Duodenal mucosa (tissue), 2 donors: ENCODE data around the gene WNT5B.

Experiments used
- H3K27ac ChIP-seq: one replicate; pipeline ENCODE4 v1.7.0; 2013; ENCODE audit warnings: low read depth, low read length
- H3K27me3 ChIP-seq, 2 donors: one replicate each; pipeline ENCODE4 v1.7.0; 2013; ENCODE audit warnings: low read length in 2 of 2, control low read depth in 1 of 2; ENCODE audit not compliant: insufficient read depth in 2 of 2, control insufficient read depth in 1 of 2
- H3K36me3 ChIP-seq, 2 donors: one replicate each; pipeline ENCODE4 v1.7.0; 2013; ENCODE audit warnings: low read length in 2 of 2, control low read depth in 1 of 2; ENCODE audit not compliant: insufficient read depth in 2 of 2, control insufficient read depth in 1 of 2
- H3K4me1 ChIP-seq, 2 donors: one replicate each; pipeline ENCODE4 v1.7.0; 2013; ENCODE audit warnings: low read length in 2 of 2, control low read depth in 1 of 2; ENCODE audit not compliant: insufficient read depth in 2 of 2, control insufficient read depth in 1 of 2
- H3K4me3 ChIP-seq, 2 donors: one replicate each; pipeline ENCODE4 v1.7.0; 2013; ENCODE audit warnings: low read length in 2 of 2, low read depth in 1 of 2
- H3K9ac ChIP-seq, 2 donors: one replicate each; pipeline ENCODE4 v1.7.0; 2013; ENCODE audit warnings: low read length in 2 of 2, low read depth in 1 of 2
- H3K9me3 ChIP-seq, 2 donors: one replicate each; pipeline ENCODE4 v1.7.0; 2013; ENCODE audit warnings: low read length in 2 of 2, control low read depth in 1 of 2; ENCODE audit not compliant: control insufficient read depth in 1 of 2

WNT5B gene

DNA sequence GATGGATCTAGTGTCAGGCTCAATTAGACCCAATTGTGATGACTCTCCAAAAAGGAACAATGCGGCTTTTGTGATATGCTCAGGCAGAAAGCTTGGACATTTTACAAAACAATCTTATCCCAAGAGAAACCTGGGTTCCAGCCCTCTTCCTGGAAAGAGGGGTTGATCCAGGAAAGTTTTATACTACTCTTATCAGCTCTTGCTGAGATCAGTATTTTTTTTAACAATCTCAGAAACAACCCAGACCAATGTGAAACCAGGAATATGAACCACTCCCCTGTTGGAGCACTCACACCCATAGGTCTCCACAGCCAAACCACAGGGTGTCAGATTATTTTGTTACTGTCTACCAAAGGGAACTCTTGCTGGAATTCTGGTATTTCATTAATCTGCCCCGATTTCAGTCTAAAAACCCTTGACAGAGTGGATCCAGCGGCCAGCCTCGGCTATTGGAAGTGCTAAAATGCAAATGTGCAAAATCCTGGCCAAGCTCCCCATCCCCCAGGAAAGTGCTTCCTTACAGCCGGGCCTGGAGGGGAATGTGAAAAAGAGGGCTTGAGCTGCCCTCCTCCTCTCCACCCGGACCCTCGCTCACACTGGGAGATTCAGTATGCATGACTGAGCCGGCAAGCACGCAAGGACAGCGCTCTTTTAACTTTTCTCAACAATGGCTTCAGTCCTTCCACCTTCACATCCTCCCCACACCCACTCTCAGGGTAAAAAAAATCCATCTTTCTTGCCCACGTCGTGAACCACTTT is 38.6 kb upstream of the WNT5B start:
- Histone ChIP-seq H3K27ac (no peak overlapping the region), H3K36me3 (peaks cover 0 to 8% of the 10 kb centered on the region in 2 donors), H3K9ac (peak overlapping the region in 1 of 2 donors; percentile 55), H3K4me1 (peaks cover 45 to 51% of the 10 kb centered on the region in 2 donors), H3K9me3 (no peaks in the 10 kb centered on the region), H3K27me3 (no peaks in the 10 kb centered on the region), H3K4me3 (peak overlapping the region; percentile 48 to 92)

DNA sequence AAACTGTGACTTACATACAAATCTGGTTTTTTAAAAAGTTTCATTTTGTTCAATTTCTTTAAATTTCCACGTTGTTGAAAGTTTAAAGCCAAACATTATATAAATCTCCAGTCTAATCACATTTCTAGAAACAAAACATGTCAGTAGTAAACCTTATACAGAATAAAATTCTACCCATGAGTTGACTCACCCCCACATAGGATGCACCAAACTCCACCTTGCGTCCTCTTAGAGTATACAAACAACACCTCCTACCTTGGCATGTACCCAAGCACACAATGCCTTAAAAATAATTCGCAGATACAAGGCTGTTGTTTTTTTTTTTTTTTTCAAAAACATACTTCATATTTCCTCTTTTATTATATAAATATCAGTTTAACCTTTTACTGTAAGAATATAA is 38.0 kb upstream of the WNT5B start:
- peaks cover 46 to 57% of the 10 kb centered on the region in 2 donors for H3K4me1 ChIP-seq
- peak overlapping the region; percentile 48 to 92 for H3K4me3 ChIP-seq

DNA sequence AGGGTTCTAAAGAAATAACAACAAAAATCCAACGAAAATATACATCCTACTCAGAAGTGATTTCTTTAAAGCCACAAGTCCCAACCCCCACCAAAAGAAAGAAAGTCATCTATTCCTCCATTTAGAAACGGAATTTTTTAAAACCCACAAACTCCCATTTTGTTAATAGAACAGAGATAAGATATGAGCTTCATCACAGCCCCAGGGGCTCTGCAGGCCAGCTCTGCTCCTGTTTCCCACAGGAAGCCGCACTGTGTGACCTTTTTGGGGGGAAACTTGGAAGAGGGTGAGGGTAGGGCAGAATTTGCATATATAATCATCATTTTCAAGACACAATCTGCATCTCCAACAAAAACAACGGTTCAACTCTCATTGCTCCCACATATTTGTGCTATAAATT is 37.5 kb upstream of the WNT5B start:
- peaks cover 51 to 61% of the 10 kb centered on the region in 2 donors for H3K4me1 ChIP-seq
- no peak overlapping the region for H3K9ac ChIP-seq
- no peak overlapping the region for H3K27ac ChIP-seq

More for the DNA sequence above, 38.0 kb upstream of the WNT5B start:
- Histone ChIP-seq H3K27me3 (no peaks in the 10 kb centered on the region), H3K9me3 (no peaks in the 10 kb centered on the region), H3K36me3 (peaks cover 0 to 8% of the 10 kb centered on the region in 2 donors), H3K9ac (peak overlapping the region in 1 of 2 donors; percentile 55), H3K27ac (no peak overlapping the region)

DNA sequence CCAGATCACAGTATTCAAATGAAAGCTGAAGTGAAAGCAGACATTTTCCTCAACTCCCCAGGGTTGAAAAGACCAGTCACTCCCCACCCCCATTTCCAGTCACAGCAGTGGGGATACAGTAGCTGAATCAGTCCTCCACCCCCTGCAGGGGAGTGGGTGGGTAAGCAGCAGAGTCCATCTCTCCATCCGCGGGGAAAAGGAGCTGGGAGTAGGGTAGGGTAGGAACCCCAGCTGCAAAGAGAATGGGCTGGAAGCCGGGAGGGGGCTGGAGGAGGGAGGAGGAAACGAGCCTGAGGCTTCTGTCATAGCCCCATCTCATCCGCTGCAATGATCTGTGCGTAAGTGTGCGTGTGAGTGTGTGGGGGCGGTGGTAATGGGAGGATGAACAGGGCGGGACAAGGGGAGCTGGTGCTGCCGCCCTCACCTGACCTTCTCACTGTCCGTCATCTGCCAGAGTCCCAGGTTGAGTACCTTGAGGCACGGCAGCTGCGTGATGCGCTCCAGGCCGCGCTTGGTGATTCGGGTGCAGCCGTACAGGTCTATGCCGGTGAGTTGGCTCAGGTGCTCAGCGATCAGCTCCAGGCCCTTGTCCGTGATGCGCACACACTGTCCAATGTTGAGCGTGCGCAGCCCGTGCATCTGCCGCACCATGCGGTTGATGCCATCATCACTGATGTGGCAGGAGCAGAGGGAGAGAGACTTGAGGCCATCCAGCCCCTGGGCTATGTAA is 36.4 kb upstream of the WNT5B start:
- Histone ChIP-seq H3K9ac (peak overlapping the region; percentile 67 to 91), H3K4me1 (peaks cover 54 to 57% of the 10 kb centered on the region in 2 donors), H3K36me3 (peaks cover 0 to 2% of the 10 kb centered on the region in 2 donors), H3K9me3 (no peaks in the 10 kb centered on the region), H3K27ac (no peak overlapping the region), H3K27me3 (no peaks in the 10 kb centered on the region), H3K4me3 (peak overlapping the region; percentile 81 to 92)

More for the DNA sequence above, 37.5 kb upstream of the WNT5B start:
- Histone ChIP-seq H3K36me3 (peaks cover 0 to 4% of the 10 kb centered on the region in 2 donors), H3K27me3 (no peaks in the 10 kb centered on the region), H3K4me3 (peak overlapping the region; percentile 64 to 92), H3K9me3 (no peaks in the 10 kb centered on the region)

DNA sequence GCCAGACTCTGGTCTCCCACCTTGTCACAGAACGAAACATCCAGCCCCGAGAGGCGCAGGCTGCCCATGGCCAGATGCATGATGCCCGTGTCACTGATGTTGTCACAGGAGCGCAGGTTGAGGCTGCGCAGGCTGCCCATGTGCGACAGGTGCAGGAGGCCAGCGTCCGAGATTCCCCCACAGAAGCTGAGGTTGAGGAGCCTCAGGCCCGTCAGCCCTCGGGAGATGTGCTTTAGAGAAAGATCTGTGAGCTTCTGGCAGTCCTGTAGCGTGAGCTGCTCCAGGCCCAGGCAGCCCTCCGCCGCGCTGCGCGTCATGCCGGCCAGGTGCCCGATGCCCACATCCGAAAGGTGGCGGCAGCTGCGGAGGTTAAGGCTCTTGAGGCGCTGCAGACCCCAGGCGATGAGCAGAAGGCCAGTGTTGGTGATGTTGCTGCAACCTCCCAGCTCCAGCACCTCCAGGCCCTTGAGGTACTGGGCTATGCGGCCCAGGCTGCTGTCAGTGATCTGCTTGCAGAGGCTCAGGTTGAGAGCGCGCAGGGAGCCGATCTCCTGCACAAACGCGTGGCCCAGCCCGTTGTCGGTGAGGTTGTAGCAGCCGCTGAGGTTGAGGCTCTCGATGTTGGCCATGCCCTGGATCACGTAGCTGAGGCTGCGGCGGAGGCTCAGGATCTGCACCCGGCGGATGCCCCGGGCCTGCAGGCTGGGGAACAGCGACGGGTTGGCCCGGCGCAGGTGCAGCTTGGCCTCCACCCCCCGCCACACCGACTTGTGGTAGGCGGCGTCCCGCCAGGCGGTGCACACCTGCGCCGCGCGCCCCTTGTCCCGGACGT is 35.6 kb upstream of the WNT5B start:
- H3K4me3 ChIP-seq: peak overlapping the region; percentile 81 to 92
- H3K36me3 ChIP-seq: peaks cover 0 to 2% of the 10 kb centered on the region in 2 donors
- H3K27me3 ChIP-seq: no peaks in the 10 kb centered on the region
- peaks cover 50 to 54% of the 10 kb centered on the region in 2 donors for H3K4me1 ChIP-seq
- peak overlapping the region; percentile 67 to 91 for H3K9ac ChIP-seq
- H3K27ac ChIP-seq: peak overlapping the region; percentile 60
- no peaks in the 10 kb centered on the region for H3K9me3 ChIP-seq

DNA sequence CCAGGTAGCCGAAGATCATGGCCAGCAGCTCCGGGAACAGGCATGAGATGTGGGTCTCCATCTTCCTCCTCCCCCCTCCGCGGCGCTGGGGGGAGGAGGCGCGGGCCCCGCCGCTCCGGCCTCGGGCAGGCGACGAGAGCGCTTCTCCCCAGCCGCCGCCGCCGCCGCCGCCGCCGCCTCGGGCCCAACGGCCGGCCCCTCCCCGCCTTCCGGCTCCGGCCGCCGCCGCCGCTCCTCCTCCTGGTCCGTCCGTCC is 35.1 kb upstream of the WNT5B start:
- H3K27me3 ChIP-seq: no peaks in the 10 kb centered on the region
- H3K4me3 ChIP-seq: peak overlapping the region; percentile 81 to 92
- peaks cover 45 to 51% of the 10 kb centered on the region in 2 donors for H3K4me1 ChIP-seq
- H3K9ac ChIP-seq: peak overlapping the region; percentile 67 to 91
- H3K27ac ChIP-seq: peak overlapping the region; percentile 60
- no peaks in the 10 kb centered on the region for H3K9me3 ChIP-seq
- no peaks in the 10 kb centered on the region for H3K36me3 ChIP-seq

DNA sequence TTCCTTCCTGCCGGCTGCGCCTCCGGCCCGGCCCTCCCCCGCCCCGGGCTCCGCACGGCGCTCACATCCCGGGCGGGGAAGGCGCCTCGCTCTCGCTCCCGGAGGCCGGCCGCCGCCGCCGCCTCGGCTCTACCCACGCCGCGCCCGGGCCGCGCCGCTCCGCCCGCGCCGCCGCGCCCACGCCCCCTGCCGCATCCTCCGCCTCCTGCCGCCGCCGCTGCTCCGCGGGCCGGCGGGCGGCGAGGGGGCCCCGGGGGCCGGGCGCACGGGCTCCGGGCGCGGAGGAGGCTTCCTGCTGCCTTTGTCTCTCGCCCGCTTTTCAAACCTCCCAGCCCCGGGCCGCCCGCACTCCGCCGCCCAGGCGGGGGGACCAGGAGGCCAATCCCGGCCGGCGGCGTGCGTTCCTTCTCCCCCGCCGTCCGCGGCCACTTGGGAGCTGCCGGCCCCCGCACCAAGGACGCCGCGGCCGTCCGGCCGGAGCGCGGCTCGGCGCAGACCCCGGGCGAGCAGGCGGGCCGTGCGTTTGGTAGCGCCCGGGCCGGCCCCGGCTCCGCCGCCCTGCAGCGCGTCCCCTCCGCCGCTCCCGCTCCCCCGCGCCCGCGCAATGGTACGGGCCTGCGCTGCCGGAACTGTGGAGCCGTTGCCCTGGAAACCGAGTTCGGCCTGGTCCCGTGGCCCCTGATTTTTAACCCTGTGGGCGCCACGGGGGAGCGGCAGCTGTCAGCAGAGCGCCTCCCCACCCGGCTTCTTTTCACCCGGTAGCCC is 34.6 kb upstream of the WNT5B start, which contains the start of gene FBXL14:
TSS of gene FBXL14 (minus strand) at position 321 of the 765 bp plus-strand sequence. CDS start 515 bp downstream, outside the sequence.
- no peaks in the 10 kb centered on the region for H3K27me3 ChIP-seq
- peak within 1 kb of the TSS; percentile 87 for H3K27ac ChIP-seq
- H3K4me1 ChIP-seq: peaks cover 45 to 51% of the 10 kb centered on the region in 2 donors

DNA sequence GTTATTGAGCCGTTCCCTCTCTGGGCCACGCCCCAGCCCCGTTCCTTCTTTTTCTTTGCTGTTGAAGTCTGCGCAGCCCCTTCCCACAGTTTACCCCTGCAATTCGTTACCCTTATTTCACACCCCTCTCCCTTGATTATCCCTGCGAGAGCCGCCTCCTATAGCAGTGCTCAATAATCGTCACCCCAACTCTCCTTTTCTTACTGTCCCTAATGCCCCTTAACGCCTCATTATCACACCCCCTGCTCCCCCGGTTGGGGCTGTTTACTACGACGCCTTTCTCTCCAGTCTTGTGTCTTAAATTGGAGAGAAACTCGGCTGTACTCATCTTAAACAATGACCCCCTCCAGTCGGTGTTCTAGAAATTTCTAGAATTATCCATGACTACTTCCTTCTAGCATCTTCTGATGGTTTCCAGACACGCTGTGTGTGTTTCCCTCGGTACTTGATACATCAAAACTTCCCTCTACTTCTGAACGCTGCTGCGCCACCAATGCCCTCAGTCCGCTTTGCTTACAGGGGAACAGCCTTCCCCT is 33.9 kb upstream of the WNT5B start:
- H3K27me3 ChIP-seq: no peaks in the 10 kb centered on the region
- no peaks in the 10 kb centered on the region for H3K36me3 ChIP-seq
- peak overlapping the region; percentile 67 to 85 for H3K9ac ChIP-seq
- peak overlapping the region; percentile 87 for H3K27ac ChIP-seq
- H3K4me1 ChIP-seq: peaks cover 42 to 47% of the 10 kb centered on the region in 2 donors
- H3K4me3 ChIP-seq: peak overlapping the region; percentile 76 to 85
- no peaks in the 10 kb centered on the region for H3K9me3 ChIP-seq

More for the DNA sequence above, 34.6 kb upstream of the WNT5B start, which contains the start of gene FBXL14:
- peak within 1 kb of the TSS; percentile 81 to 92 for H3K4me3 ChIP-seq
- H3K9ac ChIP-seq: peak within 1 kb of the TSS; percentile 67 to 91
- no peaks in the 10 kb centered on the region for H3K36me3 ChIP-seq
- H3K9me3 ChIP-seq: no peaks in the 10 kb centered on the region

DNA sequence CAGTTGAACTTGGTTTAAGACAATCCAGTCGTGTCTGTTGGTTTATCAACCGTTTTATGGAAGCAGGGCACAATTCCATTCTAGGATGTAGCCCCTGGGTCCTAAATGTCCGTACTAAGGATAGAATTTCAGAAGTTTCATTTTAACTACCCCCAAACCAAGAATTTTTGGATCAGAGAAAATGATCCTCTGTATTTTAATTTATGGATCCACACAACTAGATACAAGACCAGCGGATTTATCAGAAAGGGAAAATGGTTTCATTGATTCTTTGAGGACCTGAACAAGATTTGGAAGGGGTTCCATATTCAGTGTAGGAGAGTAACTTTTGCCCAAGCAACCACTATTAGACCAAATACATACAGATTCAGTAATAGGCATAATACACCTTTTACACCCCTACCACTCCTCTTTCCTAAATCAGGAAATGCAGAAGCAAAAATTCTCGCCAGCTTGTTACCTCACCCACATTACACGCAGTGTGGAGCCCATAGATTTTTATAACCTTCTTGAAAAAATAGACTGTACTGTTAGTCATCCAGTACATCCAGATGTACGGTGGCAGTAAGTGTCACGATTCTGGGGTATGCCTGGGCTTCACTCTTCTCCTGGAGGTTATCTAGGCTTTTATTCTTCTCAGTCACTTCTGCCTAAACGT is 33.2 kb upstream of the WNT5B start:
- Histone ChIP-seq H3K27me3 (no peaks in the 10 kb centered on the region), H3K4me3 (peak overlapping the region in 1 of 2 donors; percentile 85), H3K36me3 (no peaks in the 10 kb centered on the region), H3K9ac (peak overlapping the region; percentile 67 to 85), H3K27ac (no peak overlapping the region), H3K9me3 (no peaks in the 10 kb centered on the region), H3K4me1 (peaks cover 35 to 39% of the 10 kb centered on the region in 2 donors)
